IPS-15b (cell line): ENCODE results near the gene MOCS3.

Source experiments
- H3K27me3 ChIP-seq: one replicate; pipeline ENCODE4 v1.6.1; 2013; ENCODE audit warnings: low read length; ENCODE audit not compliant: control insufficient read depth, insufficient read depth
- H3K36me3 ChIP-seq: one replicate; pipeline ENCODE4 v1.6.1; 2013; ENCODE audit warnings: low read length; ENCODE audit not compliant: control insufficient read depth, insufficient read depth
- H3K4me1 ChIP-seq: one replicate; pipeline ENCODE4 v1.6.1; 2013; ENCODE audit warnings: mild to moderate bottlenecking, low read length; ENCODE audit not compliant: control insufficient read depth, insufficient read depth
- H3K4me3 ChIP-seq: one replicate; pipeline ENCODE4 v1.5.1; 2013; ENCODE audit warnings: low read depth, low read length
- H3K9ac ChIP-seq: one replicate; pipeline ENCODE4 v1.6.1; 2013; ENCODE audit warnings: low read depth, mild to moderate bottlenecking, low read length
- H3K9me3 ChIP-seq: one replicate; pipeline ENCODE4 v1.6.1; 2013; ENCODE audit warnings: mild to moderate bottlenecking, low read length; ENCODE audit not compliant: control insufficient read depth, insufficient read depth

The MOCS3 gene

GRCh38 chr20:50933589-50933988, 25.0 kb upstream of the MOCS3 start:
- Histone ChIP-seq H3K4me3 (no peak overlapping the region), H3K9me3 (no peaks in the 10 kb centered on the region), H3K9ac (no peak overlapping the region), H3K4me1 (peaks cover 7% of the 10 kb centered on the region), H3K27me3 (no peaks in the 10 kb centered on the region), H3K36me3 (no peaks in the 10 kb centered on the region)

- no peaks in the 10 kb centered on the region for H3K9me3 ChIP-seq
- no peaks in the 10 kb centered on the region for H3K27me3 ChIP-seq
- H3K4me1 ChIP-seq: no peaks in the 10 kb centered on the region
- no peak overlapping the region for H3K4me3 ChIP-seq
- no peak overlapping the region for H3K9ac ChIP-seq
- H3K36me3 ChIP-seq: peaks cover 46% of the 10 kb centered on the region
Measured at GRCh38 chr20:50943069-50943468, 15.5 kb upstream of the MOCS3 start.

- no peaks in the 10 kb centered on the region for H3K4me1 ChIP-seq
- no peak overlapping the region for H3K9ac ChIP-seq
- no peaks in the 10 kb centered on the region for H3K9me3 ChIP-seq
- no peak overlapping the region for H3K4me3 ChIP-seq
- peaks cover 33% of the 10 kb centered on the region for H3K36me3 ChIP-seq
- no peaks in the 10 kb centered on the region for H3K27me3 ChIP-seq
Measured at GRCh38 chr20:50948132-50948785, 10.4 kb upstream of the MOCS3 start.

GRCh38 chr20:50953196-50953595, 5.4 kb upstream of the MOCS3 start:
- Histone ChIP-seq H3K4me1 (no peaks in the 10 kb centered on the region), H3K36me3 (peaks cover 7% of the 10 kb centered on the region), H3K27me3 (no peaks in the 10 kb centered on the region), H3K4me3 (no peak overlapping the region), H3K9ac (no peak overlapping the region), H3K9me3 (no peaks in the 10 kb centered on the region)

GRCh38 chr20:50953821-50954220, 4.8 kb upstream of the MOCS3 start:
- Histone ChIP-seq H3K36me3 (peaks cover 4% of the 10 kb centered on the region), H3K9ac (no peak overlapping the region), H3K4me1 (no peaks in the 10 kb centered on the region), H3K9me3 (no peaks in the 10 kb centered on the region), H3K27me3 (no peaks in the 10 kb centered on the region), H3K4me3 (no peak overlapping the region)

- Histone ChIP-seq H3K36me3 (no peaks in the 10 kb centered on the region), H3K4me3 (peak overlapping the region; percentile 91), H3K9me3 (no peaks in the 10 kb centered on the region), H3K4me1 (no peaks in the 10 kb centered on the region), H3K27me3 (no peaks in the 10 kb centered on the region), H3K9ac (peak overlapping the region; percentile 88)
Measured at GRCh38 chr20:50957276-50957675, 1.3 kb upstream of the MOCS3 start.

GRCh38 chr20:50957798-50958614, 612 bp upstream of the MOCS3 start, which contains the start of gene DPM1:
Gene DPM1, minus strand, starts transcription at chr20:50958532. Its CDS starts 9 bp downstream, at chr20:50958523.
- peak within 1 kb of the TSS; percentile 91 for H3K4me3 ChIP-seq

GRCh38 chr20:50959543-50960126, 1.0 kb downstream of the MOCS3 start:
- H3K9ac ChIP-seq: peak overlapping the region; percentile 38
- peak overlapping the region; percentile 91 for H3K4me3 ChIP-seq
- no peaks in the 10 kb centered on the region for H3K9me3 ChIP-seq
- H3K4me1 ChIP-seq: no peaks in the 10 kb centered on the region
- no peaks in the 10 kb centered on the region for H3K36me3 ChIP-seq
- no peaks in the 10 kb centered on the region for H3K27me3 ChIP-seq

More at GRCh38 chr20:50957798-50958614, 612 bp upstream of the MOCS3 start, which contains the start of gene DPM1:
- H3K9ac ChIP-seq: peak within 1 kb of the TSS; percentile 88
- H3K9me3 ChIP-seq: no peaks in the 10 kb centered on the region
- H3K36me3 ChIP-seq: no peaks in the 10 kb centered on the region
- H3K27me3 ChIP-seq: no peaks in the 10 kb centered on the region
- H3K4me1 ChIP-seq: no peaks in the 10 kb centered on the region

- Histone ChIP-seq H3K4me1 (no peaks in the 10 kb centered on the region), H3K36me3 (no peaks in the 10 kb centered on the region), H3K27me3 (no peaks in the 10 kb centered on the region), H3K9me3 (no peaks in the 10 kb centered on the region), H3K4me3 (no peak overlapping the region), H3K9ac (no peak overlapping the region)
Measured at GRCh38 chr20:50967586-50967985, 9.0 kb downstream of the MOCS3 start.

GRCh38 chr20:50968289-50968688, 9.7 kb downstream of the MOCS3 start:
- Histone ChIP-seq H3K4me3 (no peak overlapping the region), H3K27me3 (no peaks in the 10 kb centered on the region), H3K9ac (no peak overlapping the region), H3K9me3 (no peaks in the 10 kb centered on the region), H3K36me3 (no peaks in the 10 kb centered on the region), H3K4me1 (no peaks in the 10 kb centered on the region)

GRCh38 chr20:50969435-50969834, 10.8 kb downstream of the MOCS3 start:
- no peak overlapping the region for H3K4me3 ChIP-seq
- no peaks in the 10 kb centered on the region for H3K27me3 ChIP-seq
- no peaks in the 10 kb centered on the region for H3K4me1 ChIP-seq
- no peak overlapping the region for H3K9ac ChIP-seq
- H3K9me3 ChIP-seq: no peaks in the 10 kb centered on the region
- H3K36me3 ChIP-seq: no peaks in the 10 kb centered on the region
